ENCODE results near the gene MACF1.

- TF ChIP-seq, protein P1, sequence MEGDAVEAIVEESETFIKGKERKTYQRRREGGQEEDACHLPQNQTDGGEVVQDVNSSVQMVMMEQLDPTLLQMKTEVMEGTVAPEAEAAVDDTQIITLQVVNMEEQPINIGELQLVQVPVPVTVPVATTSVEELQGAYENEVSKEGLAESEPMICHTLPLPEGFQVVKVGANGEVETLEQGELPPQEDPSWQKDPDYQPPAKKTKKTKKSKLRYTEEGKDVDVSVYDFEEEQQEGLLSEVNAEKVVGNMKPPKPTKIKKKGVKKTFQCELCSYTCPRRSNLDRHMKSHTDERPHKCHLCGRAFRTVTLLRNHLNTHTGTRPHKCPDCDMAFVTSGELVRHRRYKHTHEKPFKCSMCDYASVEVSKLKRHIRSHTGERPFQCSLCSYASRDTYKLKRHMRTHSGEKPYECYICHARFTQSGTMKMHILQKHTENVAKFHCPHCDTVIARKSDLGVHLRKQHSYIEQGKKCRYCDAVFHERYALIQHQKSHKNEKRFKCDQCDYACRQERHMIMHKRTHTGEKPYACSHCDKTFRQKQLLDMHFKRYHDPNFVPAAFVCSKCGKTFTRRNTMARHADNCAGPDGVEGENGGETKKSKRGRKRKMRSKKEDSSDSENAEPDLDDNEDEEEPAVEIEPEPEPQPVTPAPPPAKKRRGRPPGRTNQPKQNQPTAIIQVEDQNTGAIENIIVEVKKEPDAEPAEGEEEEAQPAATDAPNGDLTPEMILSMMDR (IDR thresholded peaks at IDR 0.05): no peak
- TF ChIP-seq POLR2A (IDR thresholded peaks at IDR 0.05) (no peak), POLR2AphosphoS5 (IDR thresholded peaks at IDR 0.05) (no peak)
These were observed 220.7 kb downstream of the MACF1 start for GRCh38 chr1:39425151-39425550.
